ENCODE results near the gene MTAP. TPM values are rescaled to one million over a fixed set of nuclear protein-coding genes. Genes with fewer than 3 reads are reported as not detected.

Gene MTAP
- total RNA-seq, 1 donor from 2014 or later: 43.2 TPM

- ChIA-PET POLR2A (no interaction called here), CTCF (interaction anchor here (2.2 kb wide), 1 partner anchor 23 kb away, joined by 5 read pairs; no protein-coding TSS in a partner anchor)
- H3K27me3 Mint-ChIP-seq: no peaks in the 10 kb centered on the region
- intact Hi-C loops (cut with micrococcal nuclease): loop anchor here (10.0 kb wide), 1 partner anchor 58 kb away; no protein-coding TSS in a partner anchor
- DNase-seq: no peak
- no peak overlapping the region for H3K27ac Mint-ChIP-seq
- no peaks in the 10 kb centered on the region for H3K9me3 Mint-ChIP-seq
- H3K4me1 Mint-ChIP-seq: peaks cover 49% of the 10 kb centered on the region
- H3K4me3 Mint-ChIP-seq: no peak overlapping the region
- ATAC-seq (ENCODE audit: low read depth): no peak
- TF ChIP-seq, protein P1, sequence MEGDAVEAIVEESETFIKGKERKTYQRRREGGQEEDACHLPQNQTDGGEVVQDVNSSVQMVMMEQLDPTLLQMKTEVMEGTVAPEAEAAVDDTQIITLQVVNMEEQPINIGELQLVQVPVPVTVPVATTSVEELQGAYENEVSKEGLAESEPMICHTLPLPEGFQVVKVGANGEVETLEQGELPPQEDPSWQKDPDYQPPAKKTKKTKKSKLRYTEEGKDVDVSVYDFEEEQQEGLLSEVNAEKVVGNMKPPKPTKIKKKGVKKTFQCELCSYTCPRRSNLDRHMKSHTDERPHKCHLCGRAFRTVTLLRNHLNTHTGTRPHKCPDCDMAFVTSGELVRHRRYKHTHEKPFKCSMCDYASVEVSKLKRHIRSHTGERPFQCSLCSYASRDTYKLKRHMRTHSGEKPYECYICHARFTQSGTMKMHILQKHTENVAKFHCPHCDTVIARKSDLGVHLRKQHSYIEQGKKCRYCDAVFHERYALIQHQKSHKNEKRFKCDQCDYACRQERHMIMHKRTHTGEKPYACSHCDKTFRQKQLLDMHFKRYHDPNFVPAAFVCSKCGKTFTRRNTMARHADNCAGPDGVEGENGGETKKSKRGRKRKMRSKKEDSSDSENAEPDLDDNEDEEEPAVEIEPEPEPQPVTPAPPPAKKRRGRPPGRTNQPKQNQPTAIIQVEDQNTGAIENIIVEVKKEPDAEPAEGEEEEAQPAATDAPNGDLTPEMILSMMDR (IDR thresholded peaks at IDR 0.05): no peak
- peaks cover 66% of the 10 kb centered on the region for H3K36me3 Mint-ChIP-seq (ENCODE audit: low read depth)
Measured at GRCh38 chr9:21836437-21837161, 34.2 kb downstream of the MTAP start.

DNA sequence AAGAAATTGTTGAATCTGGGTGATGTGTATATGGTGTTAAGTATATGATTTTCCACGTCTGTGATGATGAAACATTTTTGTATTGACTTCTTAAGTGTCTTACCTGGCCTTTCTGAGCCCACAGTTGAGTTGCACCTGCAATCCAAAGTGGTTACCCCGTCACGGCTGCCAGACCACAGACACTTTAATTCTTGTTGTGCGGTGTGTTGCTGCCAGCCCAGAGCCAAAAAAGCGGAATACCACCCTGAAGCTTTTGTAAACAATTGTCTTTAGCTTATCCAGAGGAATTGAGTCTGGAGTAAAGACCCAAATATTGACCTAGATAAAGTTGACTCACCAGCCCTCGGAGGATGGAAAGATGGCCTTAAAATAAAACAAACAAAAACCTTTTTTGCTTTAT lies 35.1 kb downstream of the MTAP start:
- H3K27me3 Mint-ChIP-seq: no peaks in the 10 kb centered on the region
- ChIA-PET POLR2A (no interaction called here), CTCF (no interaction called here)
- H3K36me3 Mint-ChIP-seq (ENCODE audit: low read depth): peaks cover 72% of the 10 kb centered on the region
- no peak overlapping the region for H3K27ac Mint-ChIP-seq
- TF ChIP-seq, protein P1 (IDR thresholded peaks at IDR 0.05): no peak
- ATAC-seq (ENCODE audit: low read depth) (no peak), DNase-seq (no peak)
- peaks cover 40% of the 10 kb centered on the region for H3K4me1 Mint-ChIP-seq
- H3K9me3 Mint-ChIP-seq: no peaks in the 10 kb centered on the region
- H3K4me3 Mint-ChIP-seq: no peak overlapping the region
- intact Hi-C loops (cut with micrococcal nuclease): loop anchor here (10.0 kb wide), 1 partner anchor 57 kb away; no protein-coding TSS in a partner anchor

GRCh38 chr9:21840647-21841046 lies 38.2 kb downstream of the MTAP start:
- intact Hi-C loops (cut with micrococcal nuclease): no loop called here
- Mint-ChIP-seq H3K4me3 (no peak overlapping the region), H3K9me3 (peaks cover 3% of the 10 kb centered on the region), H3K27me3 (no peaks in the 10 kb centered on the region), H3K27ac (no peak overlapping the region), H3K4me1 (peaks cover 18% of the 10 kb centered on the region), H3K36me3 (ENCODE audit: low read depth) (peaks cover 70% of the 10 kb centered on the region)
- ChIA-PET POLR2A (no interaction called here), CTCF (no interaction called here)
- ATAC-seq (ENCODE audit: low read depth): no peak
- TF ChIP-seq, protein P1 (IDR thresholded peaks at IDR 0.05): no peak
- no peak for DNase-seq

DNA sequence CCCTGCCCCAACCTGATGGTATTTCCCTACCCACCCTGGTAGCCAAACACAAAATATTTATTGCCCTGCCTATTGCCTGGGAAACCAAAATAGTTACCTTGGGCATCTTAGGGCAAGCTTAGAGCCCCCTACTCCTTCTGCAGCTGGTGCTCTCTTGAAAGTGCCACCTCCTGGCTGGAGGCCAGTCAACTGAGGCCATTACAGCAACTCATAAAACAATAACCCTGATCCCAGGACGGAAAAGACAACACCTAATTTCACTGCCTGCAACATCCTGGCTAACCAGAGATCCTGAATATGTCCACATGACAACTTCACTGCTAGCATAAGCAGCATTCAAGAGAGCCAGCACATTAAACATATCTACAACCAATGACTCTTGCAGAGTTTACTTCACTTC lies 38.7 kb downstream of the MTAP start:
- no peak for ATAC-seq (ENCODE audit: low read depth)
- intact Hi-C loops (cut with micrococcal nuclease): no loop called here
- ChIA-PET CTCF (no interaction called here), POLR2A (no interaction called here)
- Mint-ChIP-seq H3K27ac (no peak overlapping the region), H3K27me3 (no peaks in the 10 kb centered on the region), H3K4me3 (no peak overlapping the region), H3K4me1 (peaks cover 22% of the 10 kb centered on the region), H3K9me3 (peaks cover 8% of the 10 kb centered on the region), H3K36me3 (ENCODE audit: low read depth) (peaks cover 67% of the 10 kb centered on the region)
- TF ChIP-seq, protein P1 (IDR thresholded peaks at IDR 0.05): no peak
- DNase-seq: no peak

- ChIA-PET POLR2A (no interaction called here), CTCF (no interaction called here)
- Mint-ChIP-seq H3K4me3 (no peak overlapping the region), H3K27ac (no peak overlapping the region), H3K36me3 (ENCODE audit: low read depth) (peaks cover 50% of the 10 kb centered on the region), H3K9me3 (peaks cover 24% of the 10 kb centered on the region), H3K27me3 (no peaks in the 10 kb centered on the region), H3K4me1 (peaks cover 14% of the 10 kb centered on the region)
- TF ChIP-seq, protein P1 (IDR thresholded peaks at IDR 0.05): no peak
- no peak for DNase-seq
- intact Hi-C loops (cut with micrococcal nuclease): no loop called here
- ATAC-seq (ENCODE audit: low read depth): no peak
Measured at GRCh38 chr9:21848615-21849014, 46.2 kb downstream of the MTAP start.
